B cell (primary cell): ENCODE data around the gene NOXO1. TPM values are rescaled to one million over a fixed set of nuclear protein-coding genes. Genes with fewer than 3 reads are reported as not detected.

Source experiments
- ATAC-seq: fragments of 200-7000 bp; cut with Tn5 transposase; one replicate; pipeline ENCODE4 v1.10.0; 2021; ENCODE audit warnings: low read depth, mild to moderate bottlenecking, moderate number of reproducible peaks, moderate library complexity
- CTCF ChIA-PET: fragments of 350-600 bp; sonication (Branson Sonifier 250); formaldehyde crosslinking; loops from one replicate; lab custom pipeline; 2021; ENCODE audit warnings: antibody characterized with exemption, inconsistent platforms; lab: Charles Lee
- POLR2A ChIA-PET: fragments of 350-600 bp; sonication (Branson Sonifier 250); formaldehyde crosslinking; loops from one replicate; lab custom pipeline; 2021; ENCODE audit warnings: antibody characterized with exemption; lab: Charles Lee
- DNase-seq: peaks from one replicate; pipeline ENCODE4 v3.0.0; 2013
- H2AFZ ChIP-seq: 2 replicates; pipeline ENCODE4 v1.6.1; 2012; ENCODE audit warnings: mild to moderate bottlenecking, low read depth, low read length; ENCODE audit not compliant: insufficient read depth, poor library complexity, severe bottlenecking
- H3K27ac ChIP-seq, 2 donors: 1 replicate in 1 of 2; 2 replicates in 1 of 2; pipeline ENCODE4 v1.5.1; 2012 to 2013; ENCODE audit warnings: low read length in 2 of 2, mild to moderate bottlenecking in 2 of 2, moderate library complexity in 1 of 2
- H3K27me3 ChIP-seq, 4 experiments: fragments of 200-600 bp in 1 of 4; sonication (generic) in 1 of 4; replicated peaks in 1 of 4; 1 replicate in 2 of 4; 2 replicates in 2 of 4; pipeline versions ENCODE4 v1.6.1 to v1.7.0; 2013 to 2016; ENCODE audit warnings: low read length in 3 of 4, mild to moderate bottlenecking in 2 of 4, mixed read lengths in 1 of 4, moderate library complexity in 1 of 4; ENCODE audit not compliant: insufficient read depth in 4 of 4, control insufficient read depth in 3 of 4; ENCODE audit errors: control extremely low read depth in 1 of 4
- H3K36me3 ChIP-seq, 2 experiments: replicated peaks in 1 of 2; 1 replicate in 1 of 2; 2 replicates in 1 of 2; pipeline versions ENCODE4 v1.6.1 to v1.7.1; 2013; ENCODE audit warnings: low read length in 1 of 2; ENCODE audit not compliant: insufficient read depth in 2 of 2, control insufficient read depth in 1 of 2; ENCODE audit errors: control extremely low read depth in 1 of 2, extremely low read depth in 1 of 2
- H3K4me1 ChIP-seq, 2 donors: fragments of 200-600 bp in 1 of 2; sonication (generic) in 1 of 2; 1 replicate in 1 of 2; 2 replicates in 1 of 2; pipeline versions ENCODE4 v1.5.1 to v1.6.1; 2013 to 2017; ENCODE audit warnings: low read length in 2 of 2; ENCODE audit not compliant: control insufficient read depth in 2 of 2, insufficient read depth in 2 of 2
- H3K4me2 ChIP-seq: replicated peaks from 2 replicates; pipeline ENCODE3; 2012; ENCODE audit warnings: mild to moderate bottlenecking, low read depth, low read length; ENCODE audit not compliant: poor library complexity, severe bottlenecking
- H3K4me3 ChIP-seq, 5 experiments: fragments of 200-600 bp in 1 of 5; sonication (generic) in 1 of 5; 1 replicate in 3 of 5; 2 replicates in 2 of 5; pipeline versions ENCODE4 v1.5.1 to v1.7.0; 2011 to 2016; ENCODE audit warnings: low read length in 4 of 5, mild to moderate bottlenecking in 4 of 5, low read depth in 2 of 5, control low read depth in 1 of 5, moderate library complexity in 1 of 5; ENCODE audit not compliant: insufficient read depth in 1 of 5; ENCODE audit errors: control extremely low read depth in 1 of 5, extremely low read depth in 1 of 5
- H3K79me2 ChIP-seq: fragments of 200-600 bp; sonication (generic); one replicate; pipeline ENCODE4 v1.6.0; 2016; ENCODE audit warnings: low read length; ENCODE audit not compliant: control insufficient read depth, insufficient read depth
- H3K9ac ChIP-seq: fragments of 200-600 bp; sonication (generic); 2 replicates; pipeline ENCODE4 v1.6.1; 2017; ENCODE audit warnings: mild to moderate bottlenecking, low read length, moderate library complexity
- H3K9me3 ChIP-seq, 3 donors: one replicate each; pipeline versions ENCODE4 v1.6.1 to v1.7.1; 2013; ENCODE audit warnings: low read length in 2 of 3; ENCODE audit not compliant: control insufficient read depth in 2 of 3, insufficient read depth in 1 of 3; ENCODE audit errors: control extremely low read depth in 1 of 3
- H4K20me1 ChIP-seq: 2 replicates; pipeline ENCODE4 v1.6.0; 2012; ENCODE audit warnings: mild to moderate bottlenecking, low read length; ENCODE audit not compliant: insufficient read depth, control insufficient read depth, poor library complexity, severe bottlenecking
- H3K27ac Mint-ChIP-seq: one replicate; pipeline ENCODE4 v1.8.0; 2021; ENCODE audit warnings: mixed read lengths
- H3K27me3 Mint-ChIP-seq: one replicate; pipeline ENCODE4 v1.8.0; 2021; ENCODE audit warnings: mixed read lengths
- H3K4me1 Mint-ChIP-seq: one replicate; pipeline ENCODE4 v1.8.0; 2021; ENCODE audit warnings: mixed read lengths
- H3K4me3 Mint-ChIP-seq: one replicate; pipeline ENCODE4 v1.8.0; 2021; ENCODE audit warnings: mixed read lengths
- H3K9me3 Mint-ChIP-seq: one replicate; pipeline ENCODE4 v1.8.0; 2022; ENCODE audit warnings: mixed read lengths; ENCODE audit not compliant: insufficient read depth
- EZH2 ChIP-seq: IDR thresholded peaks from 2 replicates; pipeline ENCODE4 v1.6.1; 2012; ENCODE audit warnings: borderline replicate concordance, low read depth, mild to moderate bottlenecking, moderate library complexity, low read length; ENCODE audit not compliant: insufficient read depth, poor library complexity, severe bottlenecking
- WGBS: methylation state at CpG from one replicate; pipeline ENCODE4 v1.1.5; 2013; ENCODE audit warnings: missing lambda C conversion rate; ENCODE audit not compliant: insufficient coverage; 5-methylcytosine and 5-hydroxymethylcytosine counted together
- intact Hi-C: fragments of 100-400 bp; cut with micrococcal nuclease; formaldehyde crosslinking; loops from one replicate; pipeline ENCODE4 v1.10.0; 2022
- polyA plus RNA-seq: library from polyadenylated mRNA; depleted of rRNA; stranded (reverse); fragments of >200 nt; gene quantifications from 2 replicates; pipeline ENCODE4 v1.2.3, GENCODE V29; 2012
- total RNA-seq, 2 donors: library from RNA; stranded (reverse); fragments of 120-200 nt in 1 of 2; gene quantifications; 1 replicate in 1 of 2; 2 replicates in 1 of 2; pipeline versions ENCODE4 v1.2.3 to v1.2.4, GENCODE V29; 2013 to 2022
- TF ChIP-seq, protein P1 (sequence below): fragments of 200-600 bp; IDR thresholded peaks from one replicate; pipeline ENCODE4 v1.8.0; 2022; ENCODE audit warnings: antibody characterized with exemption, mild to moderate bottlenecking

The NOXO1 gene
- total and polyA plus RNA-seq, 2 donors (not counting 1 experiment from before 2014, with no cell fraction given) = 0.30 to 0.74 TPM

DNA sequence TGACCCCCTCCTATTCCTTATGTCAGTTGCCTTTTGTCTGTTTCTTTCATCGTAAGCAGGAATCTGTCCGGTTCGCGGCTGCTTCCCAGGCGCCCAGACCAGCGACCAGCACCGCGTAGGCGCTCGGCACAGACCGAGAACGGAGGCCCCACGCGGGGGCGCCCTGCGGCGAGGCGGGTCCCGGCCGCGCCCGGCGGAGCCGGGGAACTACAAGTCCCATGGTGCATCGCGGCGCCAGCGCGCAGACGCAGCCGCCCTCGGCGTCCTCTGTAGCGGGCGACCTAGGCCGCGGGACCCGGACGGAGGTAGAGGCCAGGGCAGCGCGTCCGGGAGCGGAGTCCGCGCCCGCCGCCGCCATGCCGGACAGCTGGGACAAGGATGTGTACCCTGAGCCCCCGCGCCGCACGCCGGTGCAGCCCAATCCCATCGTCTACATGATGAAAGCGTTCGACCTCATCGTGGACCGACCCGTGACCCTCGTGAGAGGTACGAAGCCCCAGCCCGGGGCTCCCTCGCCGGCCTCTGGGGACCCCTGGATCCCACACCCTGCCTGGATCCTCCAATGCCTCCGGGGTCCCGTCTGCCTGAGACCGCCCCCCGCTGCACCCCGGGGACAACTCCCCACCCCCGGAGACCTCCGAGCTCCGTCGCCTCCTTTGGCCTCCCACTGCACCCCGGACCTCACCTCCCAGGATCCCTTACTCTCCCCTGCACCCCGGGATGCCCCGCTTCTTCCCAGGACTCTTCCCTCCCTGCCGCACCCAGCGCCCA lies 21.8 kb downstream of the NOXO1 start, which contains the start of gene NDUFB10:
NDUFB10 (plus strand) TSS at position 270 of the 771 bp plus-strand sequence; CDS start at position 357, 87 bp downstream.
- peak within 1 kb of the TSS; percentile 89 for H3K27ac Mint-ChIP-seq
- POLR2A ChIA-PET = interaction anchor here (1.0 to 2.5 kb wide), 4 partner anchors 12 to 195 kb away, joined by 3 to 10 read pairs (median 6); partner anchors contain the start of genes TBL3 and TRAF7

More for the DNA sequence above, 21.8 kb downstream of the NOXO1 start, which contains the start of gene NDUFB10:
- Histone ChIP-seq H3K36me3 (peaks cover 0 to 29% of the 10 kb centered on the region in 2 experiments), H4K20me1 (peaks cover 23% of the 10 kb centered on the region), H2AFZ (peak within 1 kb of the TSS; percentile 93), H3K4me3 (peak within 1 kb of the TSS; percentile 51 to 89 (median 86)), H3K27me3 (no peaks in the 10 kb centered on the region), H3K79me2 (peaks cover 25% of the 10 kb centered on the region), H3K9me3 (no peaks in the 10 kb centered on the region), H3K4me2 (peak within 1 kb of the TSS; percentile 83), H3K27ac (peak within 1 kb of the TSS; percentile 51 to 77), H3K4me1 (peaks cover 24 to 47% of the 10 kb centered on the region in 2 donors), H3K9ac (peak within 1 kb of the TSS; percentile 88)
- under 1% methylated on average over 76 of the region's 79 CpGs for WGBS
- CTCF ChIA-PET = interaction anchor here (0.6 to 2.2 kb wide), 4 partner anchors 29 to 194 kb away, joined by 3 to 5 read pairs (median 4); no protein-coding TSS in a partner anchor
- DNase-seq (peak; percentile 93), ATAC-seq (peak; percentile 94)
- Mint-ChIP-seq H3K27me3 (peaks cover 3% of the 10 kb centered on the region), H3K9me3 (no peaks in the 10 kb centered on the region), H3K4me3 (peak within 1 kb of the TSS; percentile 89), H3K4me1 (peaks cover 38% of the 10 kb centered on the region)
- intact Hi-C loops = loop anchor here (1.0 to 2.0 kb wide), 5 partner anchors 12 to 309 kb away; partner anchors contain the start of genes RNPS1, TRAF7 and ZNF598
- no peak for TF ChIP-seq EZH2
- TF ChIP-seq, protein P1, sequence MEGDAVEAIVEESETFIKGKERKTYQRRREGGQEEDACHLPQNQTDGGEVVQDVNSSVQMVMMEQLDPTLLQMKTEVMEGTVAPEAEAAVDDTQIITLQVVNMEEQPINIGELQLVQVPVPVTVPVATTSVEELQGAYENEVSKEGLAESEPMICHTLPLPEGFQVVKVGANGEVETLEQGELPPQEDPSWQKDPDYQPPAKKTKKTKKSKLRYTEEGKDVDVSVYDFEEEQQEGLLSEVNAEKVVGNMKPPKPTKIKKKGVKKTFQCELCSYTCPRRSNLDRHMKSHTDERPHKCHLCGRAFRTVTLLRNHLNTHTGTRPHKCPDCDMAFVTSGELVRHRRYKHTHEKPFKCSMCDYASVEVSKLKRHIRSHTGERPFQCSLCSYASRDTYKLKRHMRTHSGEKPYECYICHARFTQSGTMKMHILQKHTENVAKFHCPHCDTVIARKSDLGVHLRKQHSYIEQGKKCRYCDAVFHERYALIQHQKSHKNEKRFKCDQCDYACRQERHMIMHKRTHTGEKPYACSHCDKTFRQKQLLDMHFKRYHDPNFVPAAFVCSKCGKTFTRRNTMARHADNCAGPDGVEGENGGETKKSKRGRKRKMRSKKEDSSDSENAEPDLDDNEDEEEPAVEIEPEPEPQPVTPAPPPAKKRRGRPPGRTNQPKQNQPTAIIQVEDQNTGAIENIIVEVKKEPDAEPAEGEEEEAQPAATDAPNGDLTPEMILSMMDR = peak; percentile 80
